K562 (cell line): ENCODE data around the gene ARHGDIA. TPM values are rescaled to one million over a fixed set of nuclear protein-coding genes. Genes with fewer than 3 reads are reported as not detected.
A peak's percentile ranks its signal among the peaks of the same experiment; 100 is the strongest.

Experiments
- BCLAF1 ChIP-seq, 2 experiments: fragments of 450-650 bp in 1 of 2; IDR thresholded peaks; 2 replicates each; pipeline ENCODE4 v1.6.1; 2011 to 2017; ENCODE audit warnings: low read depth in 2 of 2, antibody characterized with exemption in 1 of 2, borderline replicate concordance in 1 of 2, low read length in 1 of 2, mild to moderate bottlenecking in 1 of 2, mixed read lengths in 1 of 2; ENCODE audit not compliant: control insufficient read depth in 1 of 2
- CHD2 ChIP-seq: IDR thresholded peaks from 2 replicates; pipeline ENCODE4 v1.6.1; 2011; ENCODE audit warnings: low read depth, low read length
- E2F6 ChIP-seq, 2 experiments: IDR thresholded peaks; 2 replicates each; pipeline ENCODE4 v1.6.1; 2011; ENCODE audit warnings: borderline replicate concordance in 1 of 2, control low read depth in 1 of 2, low read depth in 1 of 2, low read length in 1 of 2, mild to moderate bottlenecking in 1 of 2, mixed read lengths in 1 of 2, moderate library complexity in 1 of 2; ENCODE audit not compliant: insufficient read depth in 1 of 2, insufficient read length in 1 of 2, poor library complexity in 1 of 2, severe bottlenecking in 1 of 2; ENCODE audit errors: extremely low read depth in 1 of 2
- EWSR1 ChIP-seq: fragments of 450-650 bp; IDR thresholded peaks from 2 replicates; pipeline ENCODE4 v1.6.1; 2018; ENCODE audit warnings: borderline replicate concordance, mild to moderate bottlenecking, low read depth, moderate library complexity; ENCODE audit not compliant: partially characterized antibody
- FOXP1 ChIP-seq: sonication (generic); formaldehyde crosslinking; IDR thresholded peaks from 2 replicates; pipeline ENCODE4 v1.8.0; 2022; ENCODE audit warnings: mild to moderate bottlenecking, missing genetic modification reagents
- KLF1 ChIP-seq: fragments of 450-650 bp; IDR thresholded peaks from 2 replicates; pipeline ENCODE4 v1.6.1; 2016; ENCODE audit warnings: missing genetic modification characterization, missing compliant biosample characterization
- NCOR1 ChIP-seq: fragments of 450-650 bp; IDR thresholded peaks from 2 replicates; pipeline ENCODE4 v1.6.1; 2016; ENCODE audit warnings: mild to moderate bottlenecking, moderate library complexity
- PATZ1 ChIP-seq: fragments of 250-450 bp; sonication (Bioruptor Pico); IDR thresholded peaks from 2 replicates; pipeline ENCODE4 v1.5.0; 2020; ENCODE audit warnings: mild to moderate bottlenecking, borderline replicate concordance
- PRDM10 ChIP-seq: fragments of 450-650 bp; IDR thresholded peaks from 2 replicates; pipeline ENCODE4 v1.6.1; 2018; ENCODE audit not compliant: partially characterized antibody
- RUNX1 ChIP-seq: sonication (generic); IDR thresholded peaks from 2 replicates; pipeline ENCODE4 v1.6.1; 2016; ENCODE audit warnings: antibody characterized with exemption, low read depth
- SP1 ChIP-seq: sonication (generic); formaldehyde crosslinking; IDR thresholded peaks from 2 replicates; pipeline ENCODE4 v1.8.1; 2022; ENCODE audit warnings: mild to moderate bottlenecking, missing genetic modification reagents
- U2AF1 ChIP-seq: fragments of 200-400 bp; formaldehyde crosslinking; optimal IDR thresholded peaks from 2 replicates; pipeline ENCODE3; 2017; ENCODE audit warnings: mild to moderate bottlenecking, low read depth, low read length, moderate library complexity
- USF2 ChIP-seq: sonication (generic); formaldehyde crosslinking; IDR thresholded peaks from 2 replicates; pipeline ENCODE4 v1.5.0; 2020; ENCODE audit warnings: missing genetic modification reagents
- ZBTB8A ChIP-seq: fragments of 450-650 bp; IDR thresholded peaks from 2 replicates; pipeline ENCODE4 v1.6.1; 2018; ENCODE audit warnings: mild to moderate bottlenecking, moderate library complexity; ENCODE audit not compliant: partially characterized antibody
- polyA plus RNA-seq, 8 experiments: library from polyadenylated mRNA; depleted of rRNA in 4 of 8; stranded (reverse) in 5 of 8; unstranded in 3 of 8; fragments of >200 nt; fragmentation: Nextera tagmentation in 2 of 8; fragmentation: Illumina TruSeq in 1 of 8; extraction: Ambion mirVana in 2 of 8; extraction: Trizol in 1 of 8; gene quantifications; 2 replicates each; pipeline versions ENCODE4 v1.2.1 to v1.2.3, GENCODE V29; 2011 to 2014; ENCODE audit warnings: inconsistent platforms in 1 of 8, missing spikeins in 1 of 8
- total RNA-seq, 7 experiments: library from RNA; depleted of rRNA in 6 of 7; stranded (reverse); fragments of >200 nt in 6 of 7; fragmentation: Illumina TruSeq in 2 of 7; extraction: Trizol in 2 of 7; gene quantifications; 2 replicates each; pipeline versions ENCODE4 v1.2.1 to v1.2.3, GENCODE V29; 2011 to 2021; ENCODE audit warnings: low replicate concordance in 1 of 7

The ARHGDIA gene
- total and polyA plus RNA-seq, 9 of the 15 experiments (the other 6 are each of a cell fraction or from before 2014, with no cell fraction given): 9.6 to 340 (median 97.6) TPM

GRCh38 chr17:81833160-81833920, 37.8 kb downstream of the ARHGDIA start, which contains the start of gene MCRIP1 (continued):
- TF ChIP-seq NCOR1 (peak; percentile 53), RUNX1 (no peak), EWSR1 (no peak), KLF1 (tag) (peak; percentile 25; the same call in 1 of the 2 replicates), FOXP1 (CRISPR knock-in tag) (peak; percentile 96), SP1 (CRISPR knock-in tag) (peak; percentile 79), CHD2 (peak; percentile 75), ZBTB8A (no peak), U2AF1 (no peak), USF2 (CRISPR knock-in tag) (peak; percentile 94), E2F6 (IDR thresholded peaks at IDR 0.05; ENCODE audit: borderline replicate concordance in 1 of 2, extremely low read depth in 1 of 2, insufficient read depth in 1 of 2, insufficient read length in 1 of 2, low read depth in 1 of 2, low read length in 1 of 2, poor library complexity in 1 of 2, severe bottlenecking in 1 of 2) (peak in 1 of 2 experiments; percentile 89), PATZ1 (CRISPR knock-in tag) (no peak), BCLAF1 (IDR thresholded peaks at IDR 0.05; ENCODE audit: borderline replicate concordance in 1 of 2, control insufficient read depth in 1 of 2, low read depth in 2 of 2, low read length in 1 of 2) (no peak), PRDM10 (no peak)
